Astrocyte of the cerebellum (primary cell): ENCODE data around the gene RASD2.

ENCODE experiments used
- DNase-seq: peaks from one replicate; pipeline ENCODE4 v3.0.0-alpha.2; 2011; ENCODE audit warnings: low read depth
- H3K4me3 ChIP-seq: 2 replicates; pipeline ENCODE4 v1.5.1; 2011; ENCODE audit warnings: mild to moderate bottlenecking, low read depth, low read length, moderate library complexity
- CTCF ChIP-seq: IDR thresholded peaks from 2 replicates; pipeline ENCODE4 v1.5.1; 2012; ENCODE audit warnings: low read length, low read depth, moderate library complexity, mild to moderate bottlenecking; ENCODE audit errors: missing control alignments
- in situ Hi-C: cut with HindIII; loops from 2 replicates; pipeline ENCODE4 v1.10.0; 2017; ENCODE audit warnings: low sequenced_read_pairs

Gene RASD2

GRCh38 chr22:35599364-35599763 lies 58.7 kb downstream of the RASD2 start:
- no peak overlapping the region for H3K4me3 ChIP-seq
- no peak for DNase-seq
- TF ChIP-seq CTCF, result no peak
- in situ Hi-C loops, result loop anchor here (25.0 kb wide), 1 partner anchor 162 kb away; no protein-coding TSS in a partner anchor

- TF ChIP-seq CTCF, result no peak
- no peak for DNase-seq
- no peak overlapping the region for H3K4me3 ChIP-seq
- in situ Hi-C loops, result no loop called here
These were observed 59.8 kb downstream of the RASD2 start for GRCh38 chr22:35600476-35600875.

- H3K4me3 ChIP-seq, result no peak overlapping the region
- in situ Hi-C loops, result no loop called here
- no peak for TF ChIP-seq CTCF
- no peak for DNase-seq
These were observed 60.5 kb downstream of the RASD2 start for GRCh38 chr22:35601013-35601580.

- no peak overlapping the region for H3K4me3 ChIP-seq
- in situ Hi-C loops, result no loop called here
- no peak for DNase-seq
- TF ChIP-seq CTCF, result no peak
These were observed 61.3 kb downstream of the RASD2 start for GRCh38 chr22:35601743-35602615.
